HL-60 (cell line): ENCODE measurements around the gene CYP26A1.
"Not testable (repeated sequence)": the region's sequence is repeated elsewhere in the genome, so short reads cannot be mapped to it uniquely, and the experiment has no call there.

ENCODE experiments used
- DNase-seq, 2 experiments: peaks; one replicate each; pipeline ENCODE4 v3.0.0-alpha.2; 2010 to 2020; ENCODE audit warnings: low read depth in 1 of 2, low spot score in 1 of 2
- H3K27ac ChIP-seq: fragments of 250-450 bp; sonication (Bioruptor Pico); replicated peaks from 2 replicates; pipeline ENCODE4 v1.5.1; 2020; ENCODE audit warnings: mild to moderate bottlenecking, moderate library complexity
- H3K27me3 ChIP-seq: fragments of 250-450 bp; sonication (Bioruptor Pico); 2 replicates; pipeline ENCODE4 v1.5.1; 2021; ENCODE audit warnings: mild to moderate bottlenecking, moderate library complexity; ENCODE audit not compliant: insufficient read depth, poor library complexity, severe bottlenecking
- H3K4me3 ChIP-seq: replicated peaks from 2 replicates; pipeline ENCODE4 v1.5.1; 2011; ENCODE audit warnings: mild to moderate bottlenecking, control low read depth, low read length; ENCODE audit not compliant: insufficient read depth
- CTCF ChIP-seq: IDR thresholded peaks from one replicate; pipeline ENCODE4 v1.5.1; 2011; ENCODE audit warnings: low read length, control low read depth, inconsistent platforms; ENCODE audit not compliant: insufficient read depth
- GABPA ChIP-seq: IDR thresholded peaks from 2 replicates; pipeline ENCODE4 v1.6.1; 2012; ENCODE audit warnings: low read depth
- POLR2AphosphoS5 ChIP-seq: IDR thresholded peaks from 2 replicates; pipeline ENCODE4 v1.6.1; 2012; ENCODE audit warnings: low read depth
- SPI1 ChIP-seq: IDR thresholded peaks from 2 replicates; pipeline ENCODE4 v1.6.1; 2012; ENCODE audit warnings: low read depth, mild to moderate bottlenecking, borderline replicate concordance
- TF ChIP-seq, protein P1 (sequence below): IDR thresholded peaks from 2 replicates; pipeline ENCODE4 v1.6.1; 2012; ENCODE audit warnings: low read depth; ENCODE audit not compliant: insufficient replicate concordance

Gene CYP26A1

DNA sequence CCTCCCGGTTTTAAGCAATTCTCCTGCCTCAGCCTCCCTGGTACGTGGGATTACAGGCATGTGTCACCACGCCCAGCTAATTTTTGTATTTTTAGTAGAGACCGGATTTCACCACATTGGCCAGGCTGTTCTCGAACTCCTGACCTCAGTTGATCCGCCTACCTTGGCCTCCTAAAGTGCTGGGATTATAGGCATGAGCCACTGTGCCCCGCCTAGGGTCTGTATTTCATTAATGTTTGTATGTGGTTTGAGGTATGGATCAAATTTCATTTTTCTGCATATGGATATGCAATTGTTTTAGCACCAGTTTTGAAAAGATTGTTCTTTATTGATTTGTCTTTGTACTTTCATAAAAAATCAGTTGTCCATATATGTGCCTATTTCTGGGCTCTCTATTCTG, 26.0 kb downstream of the CYP26A1 start:
- H3K27ac ChIP-seq = no peak overlapping the region
- no peak for DNase-seq

GRCh38 chr10:93101148-93101547, 27.5 kb downstream of the CYP26A1 start:
- not testable (repeated sequence) for H3K27ac ChIP-seq, H3K27me3 ChIP-seq, H3K4me3 ChIP-seq, DNase-seq

More for the DNA sequence above, 26.0 kb downstream of the CYP26A1 start:
- H3K27me3 ChIP-seq = no peaks in the 10 kb centered on the region
- TF ChIP-seq POLR2AphosphoS5 = no peak
- no peak for TF ChIP-seq CTCF
- TF ChIP-seq SPI1 = no peak
- TF ChIP-seq GABPA = no peak
- TF ChIP-seq, protein P1, sequence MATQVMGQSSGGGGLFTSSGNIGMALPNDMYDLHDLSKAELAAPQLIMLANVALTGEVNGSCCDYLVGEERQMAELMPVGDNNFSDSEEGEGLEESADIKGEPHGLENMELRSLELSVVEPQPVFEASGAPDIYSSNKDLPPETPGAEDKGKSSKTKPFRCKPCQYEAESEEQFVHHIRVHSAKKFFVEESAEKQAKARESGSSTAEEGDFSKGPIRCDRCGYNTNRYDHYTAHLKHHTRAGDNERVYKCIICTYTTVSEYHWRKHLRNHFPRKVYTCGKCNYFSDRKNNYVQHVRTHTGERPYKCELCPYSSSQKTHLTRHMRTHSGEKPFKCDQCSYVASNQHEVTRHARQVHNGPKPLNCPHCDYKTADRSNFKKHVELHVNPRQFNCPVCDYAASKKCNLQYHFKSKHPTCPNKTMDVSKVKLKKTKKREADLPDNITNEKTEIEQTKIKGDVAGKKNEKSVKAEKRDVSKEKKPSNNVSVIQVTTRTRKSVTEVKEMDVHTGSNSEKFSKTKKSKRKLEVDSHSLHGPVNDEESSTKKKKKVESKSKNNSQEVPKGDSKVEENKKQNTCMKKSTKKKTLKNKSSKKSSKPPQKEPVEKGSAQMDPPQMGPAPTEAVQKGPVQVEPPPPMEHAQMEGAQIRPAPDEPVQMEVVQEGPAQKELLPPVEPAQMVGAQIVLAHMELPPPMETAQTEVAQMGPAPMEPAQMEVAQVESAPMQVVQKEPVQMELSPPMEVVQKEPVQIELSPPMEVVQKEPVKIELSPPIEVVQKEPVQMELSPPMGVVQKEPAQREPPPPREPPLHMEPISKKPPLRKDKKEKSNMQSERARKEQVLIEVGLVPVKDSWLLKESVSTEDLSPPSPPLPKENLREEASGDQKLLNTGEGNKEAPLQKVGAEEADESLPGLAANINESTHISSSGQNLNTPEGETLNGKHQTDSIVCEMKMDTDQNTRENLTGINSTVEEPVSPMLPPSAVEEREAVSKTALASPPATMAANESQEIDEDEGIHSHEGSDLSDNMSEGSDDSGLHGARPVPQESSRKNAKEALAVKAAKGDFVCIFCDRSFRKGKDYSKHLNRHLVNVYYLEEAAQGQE = no peak
- no peak overlapping the region for H3K4me3 ChIP-seq

- no peak for TF ChIP-seq POLR2AphosphoS5
- no peak for TF ChIP-seq SPI1
- TF ChIP-seq GABPA = no peak
- TF ChIP-seq, protein P1 = no peak
- TF ChIP-seq CTCF = no peak
- H3K27me3 ChIP-seq = no peaks in the 10 kb centered on the region
- DNase-seq = no peak
- H3K27ac ChIP-seq = no peak overlapping the region
- no peak overlapping the region for H3K4me3 ChIP-seq
Observed at GRCh38 chr10:93103953-93104352, 30.3 kb downstream of the CYP26A1 start.

DNA sequence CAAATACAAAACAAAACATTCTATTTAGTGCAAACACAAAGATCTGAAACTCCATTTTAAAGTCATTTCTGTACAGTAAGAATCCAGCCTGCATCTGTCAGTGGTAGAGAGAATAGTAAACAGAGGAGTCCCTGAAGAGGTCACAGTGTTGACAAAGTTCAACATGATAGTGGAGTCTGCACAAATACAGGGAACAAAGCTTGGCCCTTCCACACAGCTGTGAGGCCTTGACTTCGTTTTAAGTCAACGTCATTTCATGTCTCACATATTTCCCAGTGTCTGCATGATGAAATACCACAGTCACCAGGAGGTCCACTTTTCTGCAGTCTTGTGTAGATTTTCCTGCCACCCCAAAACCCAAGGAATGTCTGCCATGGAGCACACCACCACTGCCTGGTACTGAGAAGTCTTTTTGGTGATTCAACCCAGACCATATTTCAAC, 33.0 kb downstream of the CYP26A1 start:
- H3K27me3 ChIP-seq = no peaks in the 10 kb centered on the region
- TF ChIP-seq, protein P1 = no peak
- TF ChIP-seq POLR2AphosphoS5 (no peak), GABPA (no peak), SPI1 (no peak), CTCF (no peak)
- H3K4me3 ChIP-seq = no peak overlapping the region
- no peak for DNase-seq
- no peak overlapping the region for H3K27ac ChIP-seq
